Naive thymus-derived CD8-positive, alpha-beta T cell (primary cell): ENCODE measurements around the gene AHCYL1. TPM values are rescaled to one million over a fixed set of nuclear protein-coding genes. Genes with fewer than 3 reads are reported as not detected.

ENCODE experiments used
- ATAC-seq, 2 donors: fragments of 150-1000 bp; cut with Tn5 transposase in 1 of 2; sonication (Bioruptor Pico), chemical (Tn5 transposase) in 1 of 2; 1 replicate in 1 of 2; 2 replicates in 1 of 2; pipeline ENCODE4 v1.10.0; 2021; ENCODE audit warnings: mild to moderate bottlenecking in 2 of 2, moderate library complexity in 2 of 2
- POLR2A ChIA-PET: fragments of 350-600 bp; sonication (Branson Sonifier 250); formaldehyde crosslinking; loops from one replicate; lab custom pipeline; 2021; ENCODE audit warnings: antibody characterized with exemption; lab: Charles Lee
- DNase-seq, 10 donors: peaks; one replicate each; pipeline versions ENCODE4 v3.0.0 to v3.0.0-alpha.2; 2020 to 2022
- H3K27ac Mint-ChIP-seq, 10 donors: one replicate each; pipeline ENCODE4 v1.8.0; 2020 to 2022; ENCODE audit warnings: mild to moderate bottlenecking in 10 of 10, mixed read lengths in 10 of 10, moderate library complexity in 4 of 10, inconsistent platforms in 1 of 10
- H3K27me3 Mint-ChIP-seq, 5 donors: one replicate each; pipeline ENCODE4 v1.8.0; 2021 to 2022; ENCODE audit warnings: mixed read lengths in 5 of 5
- H3K36me3 Mint-ChIP-seq, 3 donors: one replicate each; pipeline ENCODE4 v1.8.0; 2020 to 2022; ENCODE audit warnings: mixed read lengths in 3 of 3, mild to moderate bottlenecking in 2 of 3, inconsistent platforms in 1 of 3
- H3K4me1 Mint-ChIP-seq, 4 donors: one replicate each; pipeline ENCODE4 v1.8.0; 2021 to 2022; ENCODE audit warnings: mixed read lengths in 4 of 4
- H3K4me3 Mint-ChIP-seq, 10 donors: one replicate each; pipeline ENCODE4 v1.8.0; 2020 to 2022; ENCODE audit warnings: mild to moderate bottlenecking in 10 of 10, mixed read lengths in 10 of 10, moderate library complexity in 6 of 10, inconsistent platforms in 1 of 10
- H3K9me3 Mint-ChIP-seq, 9 donors: one replicate each; pipeline ENCODE4 v1.8.0; 2020 to 2022; ENCODE audit warnings: mixed read lengths in 9 of 9, mild to moderate bottlenecking in 3 of 9, inconsistent platforms in 1 of 9, moderate library complexity in 1 of 9
- polyA plus RNA-seq, 3 donors: library from polyadenylated mRNA; unstranded; fragments of 300-500 nt; fragmentation: Illumina TruSeq; gene quantifications; one replicate each; pipeline ENCODE4 v1.2.3, GENCODE V29; 2021
- total RNA-seq, 8 experiments: library from RNA in 2 of 8; stranded (reverse) in 2 of 8; gene quantifications; one replicate each; pipeline ENCODE4 v1.2.3 and lab custom pipeline; 2021 to 2026

AHCYL1 gene
- total and polyA plus RNA-seq, 5 experiments from 2014 or later, result 36.8 to 38.6 (median 38.1) TPM

GRCh38 chr1:109954041-109954512 is 30.5 kb upstream of the AHCYL1 start:
- Mint-ChIP-seq H3K4me1 (no peaks in the 10 kb centered on the region), H3K4me3 (no peak overlapping the region), H3K36me3 (no peaks in the 10 kb centered on the region), H3K27me3 (peaks cover 0 to 14% (median 5%) of the 10 kb centered on the region in 5 donors), H3K9me3 (no peaks in the 10 kb centered on the region), H3K27ac (no peak overlapping the region)
- POLR2A ChIA-PET, result no interaction called here
- DNase-seq, result no peak
- no peak for ATAC-seq

- Mint-ChIP-seq H3K4me1 (no peaks in the 10 kb centered on the region), H3K27me3 (peaks cover 7 to 23% (median 11%) of the 10 kb centered on the region in 5 donors), H3K4me3 (no peak overlapping the region), H3K36me3 (no peaks in the 10 kb centered on the region), H3K27ac (no peak overlapping the region), H3K9me3 (no peaks in the 10 kb centered on the region)
- POLR2A ChIA-PET, result interaction anchor here (0.5 kb wide), 1 partner anchor 934 kb away, joined by 3 read pairs; no protein-coding TSS in a partner anchor
- ATAC-seq (no peak), DNase-seq (no peak)
Measured at GRCh38 chr1:109959632-109959973, 25.0 kb upstream of the AHCYL1 start.

- Mint-ChIP-seq H3K36me3 (peaks cover 0 to 3% (median 0%) of the 10 kb centered on the region in 3 donors), H3K4me1 (no peaks in the 10 kb centered on the region), H3K27me3 (peaks cover 7 to 23% (median 11%) of the 10 kb centered on the region in 5 donors), H3K27ac (peak overlapping the region in 1 of 10 donors; percentile 26), H3K9me3 (peaks cover 0 to 6% (median 0%) of the 10 kb centered on the region in 9 donors), H3K4me3 (no peak overlapping the region)
- no peak for ATAC-seq
- no peak for DNase-seq
- POLR2A ChIA-PET, result interaction anchor here (0.5 kb wide), 1 partner anchor 935 kb away, joined by 3 read pairs; no protein-coding TSS in a partner anchor
Measured at GRCh38 chr1:109959974-109960744, 24.4 kb upstream of the AHCYL1 start.

GRCh38 chr1:109960745-109961094 is 23.8 kb upstream of the AHCYL1 start:
- no peak for ATAC-seq
- Mint-ChIP-seq H3K9me3 (peaks cover 0 to 7% (median 0%) of the 10 kb centered on the region in 9 donors), H3K4me1 (no peaks in the 10 kb centered on the region), H3K4me3 (no peak overlapping the region), H3K27ac (peak overlapping the region in 1 of 10 donors; percentile 26), H3K36me3 (peaks cover 0 to 6% (median 0%) of the 10 kb centered on the region in 3 donors), H3K27me3 (peaks cover 7 to 21% (median 11%) of the 10 kb centered on the region in 5 donors)
- POLR2A ChIA-PET, result no interaction called here
- no peak for DNase-seq

- DNase-seq (no peak), ATAC-seq (no peak)
- Mint-ChIP-seq H3K4me3 (no peak overlapping the region), H3K27me3 (peaks cover 0 to 11% (median 2%) of the 10 kb centered on the region in 5 donors), H3K4me1 (no peaks in the 10 kb centered on the region), H3K9me3 (peaks cover 0 to 7% (median 0%) of the 10 kb centered on the region in 9 donors), H3K27ac (no peak overlapping the region), H3K36me3 (peaks cover 0 to 6% (median 0%) of the 10 kb centered on the region in 3 donors)
- POLR2A ChIA-PET, result no interaction called here
Measured at GRCh38 chr1:109963864-109964263, 20.7 kb upstream of the AHCYL1 start.

- H3K4me3 Mint-ChIP-seq, result no peak overlapping the region
- no peaks in the 10 kb centered on the region for H3K27me3 Mint-ChIP-seq
- no peak for DNase-seq
- H3K9me3 Mint-ChIP-seq, result peaks cover 0 to 7% (median 0%) of the 10 kb centered on the region in 9 donors
- POLR2A ChIA-PET, result no interaction called here
- ATAC-seq, result no peak
- no peak overlapping the region for H3K27ac Mint-ChIP-seq
- H3K36me3 Mint-ChIP-seq, result peaks cover 0 to 6% (median 0%) of the 10 kb centered on the region in 3 donors
- no peaks in the 10 kb centered on the region for H3K4me1 Mint-ChIP-seq
Measured at GRCh38 chr1:109969146-109969829, 15.3 kb upstream of the AHCYL1 start.

- no peaks in the 10 kb centered on the region for H3K27me3 Mint-ChIP-seq
- POLR2A ChIA-PET, result no interaction called here
Measured at GRCh38 chr1:109969907-109970306, 14.7 kb upstream of the AHCYL1 start.

GRCh38 chr1:109971559-109971958 is 13.0 kb upstream of the AHCYL1 start:
- POLR2A ChIA-PET, result no interaction called here
- no peaks in the 10 kb centered on the region for H3K36me3 Mint-ChIP-seq
- ATAC-seq, result no peak
- no peak overlapping the region for H3K27ac Mint-ChIP-seq
- H3K4me1 Mint-ChIP-seq, result no peaks in the 10 kb centered on the region
- DNase-seq, result no peak
- H3K27me3 Mint-ChIP-seq, result peaks cover 0 to 5% (median 0%) of the 10 kb centered on the region in 5 donors
- H3K4me3 Mint-ChIP-seq, result no peak overlapping the region
- H3K9me3 Mint-ChIP-seq, result no peaks in the 10 kb centered on the region

More at GRCh38 chr1:109969907-109970306, 14.7 kb upstream of the AHCYL1 start:
- ATAC-seq, result no peak
- Mint-ChIP-seq H3K4me1 (no peaks in the 10 kb centered on the region), H3K9me3 (peaks cover 0 to 7% (median 0%) of the 10 kb centered on the region in 9 donors), H3K4me3 (no peak overlapping the region), H3K36me3 (peaks cover 0 to 5% (median 0%) of the 10 kb centered on the region in 3 donors), H3K27ac (no peak overlapping the region)
- no peak for DNase-seq

- DNase-seq (no peak), ATAC-seq (no peak)
- H3K9me3 Mint-ChIP-seq, result no peaks in the 10 kb centered on the region
- H3K4me1 Mint-ChIP-seq, result no peaks in the 10 kb centered on the region
- POLR2A ChIA-PET, result no interaction called here
- no peaks in the 10 kb centered on the region for H3K36me3 Mint-ChIP-seq
- peaks cover 0 to 20% (median 15%) of the 10 kb centered on the region in 5 donors for H3K27me3 Mint-ChIP-seq
- H3K4me3 Mint-ChIP-seq, result no peak overlapping the region
- H3K27ac Mint-ChIP-seq, result no peak overlapping the region
Measured at GRCh38 chr1:109974191-109974590, 10.4 kb upstream of the AHCYL1 start.

- Mint-ChIP-seq H3K4me3 (no peak overlapping the region), H3K27ac (no peak overlapping the region), H3K9me3 (no peaks in the 10 kb centered on the region), H3K36me3 (no peaks in the 10 kb centered on the region), H3K4me1 (peaks cover 0 to 3% (median 0%) of the 10 kb centered on the region in 4 donors), H3K27me3 (peaks cover 0 to 20% (median 15%) of the 10 kb centered on the region in 5 donors)
- POLR2A ChIA-PET, result no interaction called here
- ATAC-seq, result no peak
- DNase-seq, result no peak
Measured at GRCh38 chr1:109975718-109976117, 8.8 kb upstream of the AHCYL1 start.

- ATAC-seq (no peak), DNase-seq (no peak)
- peaks cover 0 to 20% (median 15%) of the 10 kb centered on the region in 5 donors for H3K27me3 Mint-ChIP-seq
- H3K9me3 Mint-ChIP-seq, result no peaks in the 10 kb centered on the region
- H3K36me3 Mint-ChIP-seq, result no peaks in the 10 kb centered on the region
- POLR2A ChIA-PET, result no interaction called here
- peaks cover 0 to 3% (median 0%) of the 10 kb centered on the region in 4 donors for H3K4me1 Mint-ChIP-seq
- H3K27ac Mint-ChIP-seq, result peak overlapping the region in 1 of 10 donors; percentile 1
- H3K4me3 Mint-ChIP-seq, result no peak overlapping the region
Measured at GRCh38 chr1:109976762-109977161, 7.8 kb upstream of the AHCYL1 start.

GRCh38 chr1:109977225-109977624 is 7.3 kb upstream of the AHCYL1 start:
- H3K36me3 Mint-ChIP-seq, result no peaks in the 10 kb centered on the region
- no peak for ATAC-seq

More at GRCh38 chr1:109977225-109977624, 7.3 kb upstream of the AHCYL1 start:
- Mint-ChIP-seq H3K9me3 (no peaks in the 10 kb centered on the region), H3K4me3 (no peak overlapping the region), H3K27me3 (peaks cover 0 to 20% (median 15%) of the 10 kb centered on the region in 5 donors), H3K27ac (no peak overlapping the region), H3K4me1 (peaks cover 0 to 3% (median 0%) of the 10 kb centered on the region in 4 donors)
- POLR2A ChIA-PET, result no interaction called here
- no peak for DNase-seq
